Measurements from ENCODE around the gene COL4A5.

GRCh38 chrX:108557580-108557979, 117.9 kb downstream of the COL4A5 start:
- TF ChIP-seq CTCF (IDR thresholded peaks at IDR 0.05 in 2 of 3, conservative IDR thresholded peaks at IDR 0.05 in 1 of 3; ENCODE audit: borderline replicate concordance in 1 of 3, insufficient read depth in 1 of 3, low read depth in 2 of 3, low read length in 2 of 3): no peak
- TF ChIP-seq CEBPB (IDR thresholded peaks at IDR 0.05; ENCODE audit: low read depth): no peak
- no peak for TF ChIP-seq EZH2 (IDR thresholded peaks at IDR 0.05)
- no peak for TF ChIP-seq ZNF274 (IDR thresholded peaks at IDR 0.05; ENCODE audit: low read depth, low read length)
